ENCODE measurements around the gene RPA1.

RPA1 gene

DNA sequence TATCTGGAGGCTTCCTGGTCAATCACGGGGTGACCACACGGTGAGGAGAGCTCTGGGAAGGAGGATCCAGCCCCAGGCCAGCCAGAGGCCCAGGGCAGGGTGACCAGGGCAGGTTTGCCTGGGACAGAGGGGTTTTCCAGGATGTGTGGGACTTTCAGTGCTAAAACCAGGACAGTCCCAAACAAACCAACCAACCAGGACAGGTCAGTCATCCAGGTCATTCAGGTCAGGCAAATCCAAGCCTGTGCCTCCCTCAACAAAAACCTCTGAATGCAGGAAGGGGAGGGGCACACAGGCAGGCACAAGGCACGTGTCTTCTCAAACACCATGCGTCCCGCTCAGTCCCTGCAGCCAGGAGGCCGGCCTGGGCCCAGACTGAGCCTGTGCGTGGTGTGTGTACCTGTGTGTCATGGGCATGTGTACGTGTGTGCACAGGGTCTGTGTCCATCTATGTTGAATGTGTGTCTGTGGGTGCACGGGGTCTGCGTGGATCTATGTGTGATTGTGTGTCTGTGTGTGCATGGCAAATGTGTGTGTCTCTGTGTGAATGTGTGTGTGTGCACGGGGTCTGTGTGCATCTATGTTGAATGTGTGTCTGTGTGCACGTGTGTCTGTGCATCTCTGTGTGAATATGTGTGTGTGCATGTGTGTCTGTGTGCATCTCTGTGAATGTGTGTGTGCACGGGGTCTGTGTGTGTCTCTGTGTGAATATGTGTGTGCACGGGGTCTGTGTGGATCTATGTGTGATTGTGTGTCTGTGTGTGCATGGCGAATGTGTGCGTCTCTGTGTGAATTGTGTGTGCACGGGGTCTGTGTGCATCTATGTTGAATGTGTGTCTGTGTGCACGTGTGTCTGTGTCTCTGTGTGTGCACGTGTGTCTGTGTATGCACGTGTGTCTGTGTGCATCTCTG is 116.5 kb downstream of the RPA1 start:
- Histone ChIP-seq H3K9ac (0 out of 2 replicates have a peak overlapping the region, but pooled peaks have one; percentile 34), H3K4me3 (no peak overlapping the region), H4K20me1 (peaks cover 38% of the 10 kb centered on the region), H3K4me2 (no peak overlapping the region), H3K9me3 (no peaks in the 10 kb centered on the region), H3K27ac (peak overlapping the region; percentile 68), H3K4me1 (peaks cover 48% of the 10 kb centered on the region), H3K27me3 (no peaks in the 10 kb centered on the region), H3K36me3 (no peaks in the 10 kb centered on the region)
- no peak for TF ChIP-seq Cebpa-rat (IDR thresholded peaks at IDR 0.05)

DNA sequence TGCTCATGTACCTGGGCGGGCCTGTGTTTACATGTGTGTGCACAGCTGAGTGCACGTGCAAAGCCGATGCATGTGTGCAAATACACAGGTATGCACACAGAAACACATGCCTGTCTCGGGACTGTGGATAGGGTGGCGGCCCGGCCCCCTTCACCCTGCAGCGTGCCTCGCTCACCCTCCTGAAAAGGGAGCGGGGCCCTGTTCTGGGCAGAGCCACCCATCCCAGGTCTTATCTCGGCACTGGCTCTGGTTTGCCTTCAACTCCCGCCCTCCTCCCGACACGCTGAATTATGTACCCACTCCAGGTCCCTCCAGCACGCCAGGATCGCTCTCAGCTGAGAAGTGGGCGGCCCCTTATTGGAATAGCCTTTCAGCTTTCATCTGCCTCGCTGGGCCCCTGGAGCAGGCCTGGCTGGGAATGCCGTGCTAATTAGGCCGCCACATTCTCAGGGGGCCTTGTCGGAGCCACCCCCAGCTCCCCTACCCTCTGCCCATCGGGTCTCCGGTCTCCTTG is 117.5 kb downstream of the RPA1 start:
- Histone ChIP-seq H3K4me1 (peaks cover 50% of the 10 kb centered on the region), H3K4me2 (no peak overlapping the region), H3K27ac (no peak overlapping the region), H3K4me3 (no peak overlapping the region), H4K20me1 (peaks cover 29% of the 10 kb centered on the region), H3K36me3 (no peaks in the 10 kb centered on the region), H3K9me3 (no peaks in the 10 kb centered on the region), H3K27me3 (no peaks in the 10 kb centered on the region), H3K9ac (no peak overlapping the region)
- TF ChIP-seq Cebpa-rat (IDR thresholded peaks at IDR 0.05): no peak

DNA sequence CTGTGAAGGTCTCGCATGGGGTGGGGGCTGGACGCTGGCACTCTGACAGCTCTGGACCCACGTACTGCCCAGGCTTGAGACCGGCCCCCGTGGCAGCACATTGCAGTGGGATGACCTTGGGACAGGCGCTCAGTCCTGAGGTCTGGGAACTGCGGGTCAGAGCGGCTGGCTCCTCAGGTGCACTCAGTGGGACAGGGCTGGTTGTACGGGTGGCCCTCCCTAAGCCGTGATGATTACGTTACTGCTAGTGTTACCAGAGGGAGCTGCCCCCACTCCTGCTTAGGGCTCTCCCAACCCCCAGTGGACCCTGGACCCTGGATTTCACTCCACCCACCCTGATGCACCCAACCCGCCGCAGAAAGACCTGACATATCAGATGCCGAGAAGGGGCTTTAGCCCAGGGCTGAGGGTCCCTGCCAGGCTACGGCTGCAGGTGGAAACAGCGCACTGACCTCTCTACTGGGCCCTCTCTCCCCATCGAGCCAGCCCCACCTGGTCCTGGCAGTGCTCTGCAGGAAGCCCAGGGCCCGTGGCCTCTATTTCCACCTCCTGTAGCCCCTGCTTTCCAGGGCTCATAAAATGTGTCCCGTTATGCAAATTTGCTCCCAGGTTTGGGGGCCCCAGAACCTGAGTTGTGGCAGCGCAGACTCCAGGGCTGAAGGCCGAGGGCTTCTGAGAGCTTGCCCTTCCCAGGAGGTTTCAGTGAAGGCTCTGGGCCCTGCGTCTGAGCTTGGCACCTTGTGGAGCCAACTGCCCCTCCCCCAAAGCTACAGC is 118.1 kb downstream of the RPA1 start:
- Histone ChIP-seq H4K20me1 (peaks cover 23% of the 10 kb centered on the region), H3K4me1 (peaks cover 47% of the 10 kb centered on the region), H3K27me3 (no peaks in the 10 kb centered on the region), H3K4me3 (no peak overlapping the region), H3K9me3 (no peaks in the 10 kb centered on the region), H3K4me2 (peak overlapping the region; percentile 42; the same call in 1 of the 2 replicates), H3K9ac (no peak overlapping the region), H3K36me3 (no peaks in the 10 kb centered on the region), H3K27ac (peak overlapping the region; percentile 33; the same call in 1 of the 2 replicates)
- no peak for TF ChIP-seq Cebpa-rat (IDR thresholded peaks at IDR 0.05)

DNA sequence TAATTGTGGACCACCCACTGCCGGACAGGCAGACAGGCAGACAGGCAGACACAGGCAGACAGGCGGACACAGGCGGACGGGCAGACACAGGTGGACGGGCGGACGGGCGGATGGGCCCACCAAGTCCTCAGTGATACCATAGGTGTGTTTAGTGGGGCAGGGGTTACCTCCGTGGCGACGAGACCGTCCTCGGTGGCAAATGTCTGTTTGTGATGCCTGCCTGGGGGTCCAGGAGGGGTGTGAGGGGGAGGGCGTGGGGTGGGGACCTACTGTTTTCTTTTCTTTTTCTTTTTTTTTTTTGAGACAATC is 118.7 kb downstream of the RPA1 start:
- Histone ChIP-seq H3K36me3 (no peaks in the 10 kb centered on the region), H3K9ac (no peak overlapping the region), H3K4me2 (peak overlapping the region; percentile 55), H3K4me1 (peaks cover 41% of the 10 kb centered on the region), H3K9me3 (no peaks in the 10 kb centered on the region), H3K27me3 (no peaks in the 10 kb centered on the region), H4K20me1 (peaks cover 17% of the 10 kb centered on the region), H3K4me3 (no peak overlapping the region), H3K27ac (peak overlapping the region; percentile 33; the same call in 1 of the 2 replicates)
- TF ChIP-seq Cebpa-rat (IDR thresholded peaks at IDR 0.05): no peak

Measured in BLaER1 (cell line).